Measurements from ENCODE around the gene ADPRHL1.
A peak's percentile ranks its signal among the peaks of the same experiment; 100 is the strongest.
"Not testable (repeated sequence)": the region's sequence is repeated elsewhere in the genome, so short reads cannot be mapped to it uniquely, and the experiment has no call there.

ADPRHL1 gene

DNA sequence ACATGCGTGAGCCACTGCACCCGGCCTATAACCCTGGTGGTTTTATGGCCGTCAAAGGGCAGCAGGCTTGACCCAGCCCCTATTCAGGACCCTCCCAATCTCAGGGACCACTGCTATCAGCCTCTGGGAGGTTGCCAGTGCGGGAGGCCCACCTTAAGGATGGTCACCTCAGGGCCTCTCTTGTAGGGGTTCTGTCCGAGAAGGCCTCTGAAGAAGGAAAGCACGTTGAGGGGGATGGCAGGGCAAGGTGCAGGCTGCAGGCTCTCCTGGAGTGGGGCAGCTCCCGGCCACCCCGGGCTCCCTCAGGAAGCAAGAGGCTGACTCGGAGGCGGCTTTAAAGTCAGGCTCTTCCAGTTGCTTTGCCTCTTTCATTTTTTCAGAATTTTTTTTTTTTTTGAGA lies 83.4 kb downstream of the ADPRHL1 start:
- no peak for DNase-seq (ENCODE audit: low read depth)

DNA sequence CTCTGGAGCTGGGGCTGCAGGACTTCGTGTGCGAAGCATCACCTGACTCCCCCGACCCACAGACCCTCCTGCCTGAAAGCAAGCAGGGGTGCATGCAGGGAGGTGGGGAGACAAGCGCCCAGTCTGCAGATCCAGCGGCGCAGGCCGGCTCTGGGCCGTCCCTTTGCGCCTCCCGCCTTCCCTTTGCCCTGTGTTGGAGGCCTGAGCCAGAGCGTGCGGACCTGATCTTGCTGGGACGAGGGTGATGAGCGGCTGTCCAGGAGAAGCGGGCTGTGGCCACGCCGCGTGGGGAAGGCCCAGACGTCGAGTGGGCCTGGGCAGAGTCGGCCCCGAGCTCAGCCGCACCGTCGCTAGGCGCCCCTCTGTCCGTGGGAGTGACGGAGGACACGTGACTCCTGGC lies 84.1 kb downstream of the ADPRHL1 start:
- no peak for DNase-seq (ENCODE audit: low read depth)

DNA sequence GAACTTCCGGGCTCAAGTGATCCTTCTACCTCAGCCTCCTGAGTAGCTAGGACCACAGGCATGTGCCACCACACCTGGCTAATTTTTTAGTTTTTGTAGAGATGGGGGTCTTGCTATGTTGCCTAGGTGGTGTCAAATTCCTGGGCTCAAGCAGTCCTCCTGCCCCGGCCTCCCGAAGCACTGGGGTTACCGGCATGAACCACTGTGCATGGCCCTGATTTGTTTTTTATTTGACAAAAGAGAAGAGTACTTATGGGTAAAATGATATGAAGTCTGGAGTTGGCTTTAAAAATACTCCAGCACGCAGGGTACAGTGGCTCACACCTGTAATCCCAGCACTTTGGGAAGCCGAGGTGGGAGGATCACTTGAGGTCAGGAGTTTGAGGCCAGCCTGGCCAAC lies 84.9 kb downstream of the ADPRHL1 start:
- DNase-seq (ENCODE audit: low read depth) = not testable (repeated sequence)

DNA sequence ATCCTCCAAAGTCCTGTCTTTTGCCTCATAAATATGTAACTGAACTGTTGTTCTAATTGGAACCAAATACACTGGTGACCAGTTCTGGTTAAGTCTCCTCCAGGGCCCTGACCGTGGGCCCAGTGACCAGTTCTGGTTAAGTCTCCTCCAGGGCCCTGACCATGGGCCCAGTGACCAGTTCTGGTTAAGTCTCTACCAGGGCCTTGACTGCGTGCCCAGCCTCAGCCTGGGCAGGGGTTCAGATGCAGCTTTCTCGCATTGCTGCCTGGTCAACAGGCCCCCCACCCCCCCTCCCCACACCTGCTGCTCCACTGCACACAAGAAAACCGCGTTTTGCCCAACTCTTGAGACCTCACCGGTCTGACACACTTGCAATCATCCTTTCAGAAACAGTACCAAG lies 85.5 kb downstream of the ADPRHL1 start:
- no peak for DNase-seq (ENCODE audit: low read depth)

DNA sequence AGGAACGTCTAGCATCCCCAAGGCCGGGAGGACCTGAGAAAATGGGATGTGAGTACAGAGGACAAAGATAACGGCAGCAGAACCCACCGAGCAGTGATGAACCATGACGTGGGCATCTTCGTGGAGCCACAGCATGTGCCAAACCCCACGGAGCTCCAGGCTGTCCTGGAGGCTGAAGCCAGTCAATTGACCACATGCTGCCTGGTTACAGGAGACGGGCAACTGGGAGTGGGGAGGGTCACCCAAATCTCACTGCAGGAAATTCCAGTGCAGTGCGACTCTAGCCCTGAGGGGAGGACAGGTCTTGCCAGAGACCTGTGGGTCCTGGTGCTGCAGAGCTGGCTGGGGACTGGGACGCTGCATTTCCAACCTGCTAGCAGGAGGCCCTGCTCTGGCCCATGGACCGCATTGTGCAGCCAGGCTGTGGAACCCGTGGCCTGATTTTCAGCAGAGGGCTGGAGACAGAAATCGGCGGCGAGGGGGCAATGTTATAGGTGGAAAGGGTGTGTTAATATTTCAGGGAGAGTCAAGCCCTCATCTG lies 86.2 kb downstream of the ADPRHL1 start:
- DNase-seq (ENCODE audit: low read depth) = no peak

DNA sequence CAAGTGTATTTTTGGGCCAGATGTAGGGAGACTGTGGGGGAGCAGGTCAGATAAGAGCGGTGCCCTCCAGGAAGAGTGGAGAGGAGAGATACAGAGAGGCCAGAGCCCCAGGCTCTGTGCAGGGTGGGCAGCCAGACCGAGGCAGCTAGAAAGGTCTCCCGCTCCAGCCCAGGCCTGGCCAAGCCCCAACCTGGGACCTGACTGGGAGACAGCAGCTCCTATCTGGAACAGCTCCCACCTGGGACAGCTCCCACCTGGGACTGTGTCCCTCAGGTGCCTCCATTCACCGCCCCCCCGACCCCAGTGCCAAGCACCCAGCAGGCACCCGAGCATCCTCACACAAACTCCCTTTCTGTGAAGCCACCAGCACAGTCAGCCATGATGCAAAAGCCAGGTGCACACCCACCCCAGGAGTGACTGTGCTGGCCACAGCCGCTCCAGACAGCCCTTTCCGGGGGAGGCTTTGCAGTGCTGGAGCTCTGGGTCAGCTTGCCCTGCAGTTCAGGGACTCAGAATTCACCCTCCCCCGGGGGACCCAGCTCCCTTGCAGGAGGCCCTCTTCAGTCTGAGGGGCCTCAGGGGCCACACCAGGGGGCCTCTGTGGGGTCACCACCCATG lies 87.2 kb downstream of the ADPRHL1 start:
- DNase-seq (ENCODE audit: low read depth) = no peak

DNA sequence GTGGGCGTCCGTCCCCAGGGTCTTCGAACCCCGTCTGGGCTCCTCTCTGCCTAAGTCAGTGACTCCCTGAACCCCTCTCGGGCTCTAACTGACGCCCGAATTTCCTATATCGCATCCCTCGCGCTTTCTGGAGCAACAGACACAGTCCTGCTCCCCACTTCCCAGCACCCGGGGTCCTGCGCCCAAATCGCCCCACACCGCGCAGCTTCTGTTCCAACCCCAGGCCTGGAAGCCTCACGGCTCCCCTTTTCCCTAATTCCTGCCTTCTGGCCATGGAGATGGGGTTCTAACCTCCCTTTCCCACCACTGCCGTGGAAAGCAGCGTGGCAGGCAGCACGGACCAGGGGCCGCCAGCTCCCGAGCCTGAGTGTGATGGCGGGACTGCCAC lies 87.7 kb downstream of the ADPRHL1 start:
- DNase-seq (ENCODE audit: low read depth) = no peak

DNA sequence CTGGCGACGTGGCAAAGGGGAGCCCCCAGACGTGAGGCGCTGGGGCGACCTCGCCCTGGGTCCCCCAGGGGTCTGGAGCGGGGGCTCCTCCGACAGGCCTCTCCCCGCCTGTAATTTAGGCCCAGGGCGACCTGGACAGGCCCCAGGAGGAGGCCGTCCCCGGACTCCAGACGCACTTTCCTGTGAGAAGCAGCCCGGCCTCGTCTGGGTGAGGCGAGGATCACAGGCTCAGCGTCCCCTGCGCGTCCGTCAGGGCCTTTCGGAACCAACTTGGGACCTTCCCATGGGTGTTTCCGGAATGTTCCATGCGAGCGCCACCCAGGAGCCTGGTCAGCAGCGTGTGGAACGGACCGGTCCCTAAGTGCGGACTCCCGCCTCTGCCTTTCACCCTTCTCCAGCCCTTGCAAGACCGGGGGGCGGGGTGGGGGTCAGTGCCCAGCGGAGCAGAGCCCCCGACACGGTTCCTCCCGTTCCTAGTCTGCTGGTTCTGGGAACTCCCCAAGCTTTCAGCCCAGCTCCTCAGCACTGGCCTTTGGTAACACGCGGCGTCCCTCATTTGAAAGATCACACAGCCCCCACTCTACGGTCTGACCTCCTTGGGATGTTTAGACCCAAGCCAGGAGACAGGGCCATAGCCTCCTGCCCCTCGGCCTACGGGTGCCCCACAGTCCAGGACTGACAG lies 88.2 kb downstream of the ADPRHL1 start:
- DNase-seq (ENCODE audit: low read depth) = no peak

DNA sequence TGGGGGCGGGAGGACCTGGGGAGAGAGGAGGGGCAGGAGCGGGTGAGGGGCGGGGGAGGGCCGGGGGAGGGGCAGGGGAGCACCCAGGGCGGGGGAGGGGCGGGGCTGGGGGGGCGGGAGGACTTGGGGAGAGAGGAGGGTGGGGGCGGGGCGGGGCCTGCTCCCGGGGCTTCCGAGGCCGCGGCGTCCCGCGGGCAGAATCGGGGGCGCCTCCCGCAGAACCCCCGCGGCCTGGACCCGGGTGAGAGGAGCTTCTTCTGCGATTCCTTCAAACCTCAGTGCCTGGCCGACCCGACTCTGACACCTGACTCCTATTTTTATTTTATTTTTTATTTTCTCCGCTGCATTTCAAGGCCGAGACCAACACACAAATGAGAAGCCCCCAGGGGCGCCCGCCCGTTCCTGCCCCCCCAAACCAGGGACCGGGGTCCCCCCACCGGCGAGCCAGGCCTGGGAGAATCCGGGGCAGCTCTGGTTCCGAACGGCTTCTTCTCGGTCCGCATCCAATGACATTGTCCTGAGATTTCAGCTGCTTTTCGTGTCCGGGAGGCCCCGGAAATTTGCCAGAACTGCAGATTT lies 88.9 kb downstream of the ADPRHL1 start:
- no peak for DNase-seq (ENCODE audit: low read depth)

DNA sequence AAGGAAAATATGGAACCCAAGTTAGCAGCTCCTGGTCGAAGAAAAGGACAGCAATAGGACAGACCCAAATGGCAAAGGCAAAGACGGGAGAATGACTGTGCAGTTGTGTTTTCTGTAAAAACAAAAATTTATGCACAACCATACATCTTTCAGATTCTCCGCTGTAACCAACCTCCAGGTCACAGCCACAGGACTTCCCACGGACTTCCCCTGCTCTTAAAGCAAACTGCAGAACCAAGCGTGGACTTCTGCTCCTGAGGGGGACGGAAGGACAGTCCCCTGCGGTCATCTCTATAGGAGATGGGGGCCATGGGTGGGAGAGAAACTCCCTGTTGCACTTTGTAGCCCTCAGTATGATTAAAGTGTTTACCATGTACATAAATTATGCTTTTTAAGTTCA lies 91.9 kb downstream of the ADPRHL1 start:
- DNase-seq (ENCODE audit: low read depth) = no peak

DNA sequence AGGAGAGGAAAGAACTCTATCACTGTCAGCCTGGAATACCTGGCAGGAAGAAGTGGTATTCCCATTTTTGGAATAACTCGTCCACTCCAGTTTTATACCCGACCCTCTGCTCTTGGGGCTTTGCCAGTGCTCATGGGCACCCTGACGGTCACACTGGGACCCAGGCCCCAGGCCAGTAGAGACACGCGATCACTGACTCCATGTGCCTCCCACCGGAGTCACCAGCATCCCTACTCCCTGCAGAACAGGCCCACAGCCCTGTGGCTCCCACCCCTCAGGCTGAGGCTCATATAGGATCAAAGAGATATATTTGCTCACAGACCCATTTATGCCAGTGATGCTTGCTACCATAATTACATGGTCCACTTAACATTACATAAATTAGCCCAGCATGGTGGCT lies 92.8 kb downstream of the ADPRHL1 start:
- no peak for DNase-seq (ENCODE audit: low read depth)

DNA sequence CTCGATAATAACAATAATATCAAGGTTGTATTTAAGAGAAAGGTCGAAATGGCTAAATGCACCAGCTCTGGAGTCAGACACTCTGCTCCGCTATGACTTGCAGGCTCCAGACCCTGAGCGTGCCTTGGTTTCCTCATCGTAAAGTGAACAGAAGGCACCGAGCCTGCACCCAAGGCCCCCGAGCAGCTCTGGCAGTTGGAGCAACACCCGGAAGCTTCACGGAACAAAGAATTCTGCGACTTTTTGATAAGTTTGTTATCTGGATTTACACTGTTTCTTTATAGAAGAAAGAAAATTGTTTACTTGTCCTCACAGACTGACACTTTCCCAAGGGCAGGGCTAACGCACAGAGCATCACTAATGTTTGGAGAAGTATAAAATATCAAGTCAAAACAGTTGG lies 93.7 kb downstream of the ADPRHL1 start:
- no peak for DNase-seq (ENCODE audit: low read depth)

DNA sequence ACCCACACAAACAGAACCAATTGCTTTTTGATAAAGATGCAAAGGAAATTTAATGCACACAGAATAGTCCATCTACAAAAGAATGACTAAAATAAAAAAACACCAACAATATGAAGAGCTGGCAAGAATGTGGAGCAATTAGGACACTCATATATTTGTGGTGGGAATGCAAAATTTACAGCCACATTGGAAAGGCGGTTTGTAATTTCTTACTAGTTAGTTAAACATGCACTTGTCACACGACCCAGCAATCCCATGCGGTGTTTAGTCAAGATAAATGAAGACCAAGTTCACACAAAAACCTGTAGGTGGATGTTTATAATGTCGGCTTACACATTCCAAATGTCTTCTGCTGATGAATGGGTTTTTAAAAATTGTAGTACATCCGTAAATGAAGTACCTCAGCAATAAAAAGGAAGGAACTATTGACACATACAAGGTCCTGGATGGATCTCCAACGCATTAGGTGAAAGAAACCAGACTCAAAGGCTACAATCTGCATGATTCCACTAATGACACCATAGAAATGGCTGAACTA lies 94.6 kb downstream of the ADPRHL1 start:
- no peak for DNase-seq (ENCODE audit: low read depth)

DNA sequence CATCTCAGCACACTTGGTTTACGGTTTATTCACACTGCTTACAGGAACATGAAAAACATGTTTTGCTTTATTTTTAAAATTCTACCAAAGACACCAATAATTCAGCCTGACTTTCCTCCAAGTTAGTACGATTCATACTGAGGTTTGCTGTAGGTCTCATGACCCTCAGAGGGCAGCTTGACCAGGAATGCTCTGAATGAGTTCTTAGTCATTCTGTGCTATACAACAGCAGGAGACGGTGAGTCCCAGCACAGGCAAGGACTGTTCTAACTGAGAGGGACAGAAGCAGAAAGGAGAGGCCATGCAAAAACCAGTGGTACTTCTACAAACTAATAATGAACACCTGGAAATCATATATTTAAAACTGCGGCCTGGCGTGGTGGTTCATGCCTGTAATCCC lies 95.8 kb downstream of the ADPRHL1 start:
- peak; percentile 19 for DNase-seq (ENCODE audit: low read depth)

DNA sequence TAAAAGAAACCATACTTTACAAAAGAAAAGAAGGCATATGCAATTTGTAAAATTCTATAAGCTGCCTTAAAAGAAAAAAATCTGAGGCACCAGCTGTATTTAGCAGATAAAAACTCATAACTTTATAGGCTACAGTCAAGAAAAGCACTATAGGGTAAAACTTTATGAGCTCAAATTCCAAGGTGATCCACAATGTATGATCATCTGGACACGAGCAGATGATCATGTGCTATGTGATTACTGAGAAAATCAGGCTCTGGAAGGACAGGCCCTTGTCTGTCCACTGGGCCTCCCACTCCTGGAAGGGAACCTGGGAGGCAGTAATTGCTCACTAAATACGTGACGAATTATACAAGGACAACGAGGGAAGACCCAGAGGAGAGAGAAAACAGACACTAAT lies 96.7 kb downstream of the ADPRHL1 start:
- no peak for DNase-seq (ENCODE audit: low read depth)

DNA sequence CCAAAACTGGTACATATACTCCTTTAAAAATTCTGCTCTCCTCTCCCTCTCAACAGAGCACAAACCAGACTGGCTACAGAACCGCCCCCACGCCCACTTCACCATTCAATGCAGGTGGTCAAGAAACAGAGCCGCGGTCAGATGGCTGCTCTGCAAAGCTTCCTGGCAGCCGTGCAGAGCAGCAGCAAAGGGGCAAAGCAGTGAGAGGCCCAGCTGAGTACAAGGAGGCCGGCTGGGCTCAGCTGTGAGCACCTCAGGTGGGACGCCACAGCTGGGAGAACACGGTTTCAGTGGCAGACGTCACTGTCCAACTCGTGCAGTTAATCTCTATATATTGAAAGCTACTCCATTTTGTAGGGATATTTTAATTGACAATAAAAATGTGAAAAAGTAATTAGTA lies 97.7 kb downstream of the ADPRHL1 start:
- no peak for DNase-seq (ENCODE audit: low read depth)

DNA sequence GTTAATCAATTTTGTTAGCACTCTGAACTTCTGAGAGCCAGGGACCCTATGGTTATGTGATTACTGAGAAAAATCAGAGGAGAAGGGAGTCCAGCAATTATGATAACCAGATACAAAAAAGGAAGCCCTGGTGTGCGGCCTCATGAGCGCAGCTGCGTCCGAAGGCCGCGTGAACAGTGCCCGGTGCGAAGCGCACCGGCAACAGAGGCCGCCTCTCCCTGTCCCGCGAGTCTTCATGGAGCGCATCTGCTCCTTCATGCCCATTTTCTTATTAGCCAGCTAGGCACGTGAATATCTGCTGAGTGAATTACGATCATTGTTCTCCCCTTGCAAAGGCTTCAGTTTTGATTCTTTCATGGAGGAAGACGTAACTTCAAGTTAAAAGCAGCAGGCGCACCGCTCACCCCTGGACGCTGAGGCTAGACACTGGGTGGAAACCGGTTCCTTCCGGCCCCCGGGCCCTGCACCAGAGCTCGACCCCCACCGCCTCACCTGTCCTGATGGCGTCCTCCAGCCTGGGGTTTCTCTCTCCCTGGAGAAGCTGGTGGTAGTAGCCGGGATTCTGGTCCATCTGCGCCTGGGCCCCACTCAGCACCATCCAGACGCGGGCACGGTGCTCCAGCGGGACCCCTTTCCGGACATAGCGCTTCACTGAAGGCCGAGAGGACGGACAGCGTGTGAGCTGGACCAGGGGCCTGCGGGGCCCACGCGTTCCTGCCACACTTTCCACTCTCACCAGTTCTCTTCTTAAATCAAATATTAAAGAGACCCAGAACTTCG lies 98.3 kb downstream of the ADPRHL1 start:
- DNase-seq (ENCODE audit: low read depth) = no peak

DNA sequence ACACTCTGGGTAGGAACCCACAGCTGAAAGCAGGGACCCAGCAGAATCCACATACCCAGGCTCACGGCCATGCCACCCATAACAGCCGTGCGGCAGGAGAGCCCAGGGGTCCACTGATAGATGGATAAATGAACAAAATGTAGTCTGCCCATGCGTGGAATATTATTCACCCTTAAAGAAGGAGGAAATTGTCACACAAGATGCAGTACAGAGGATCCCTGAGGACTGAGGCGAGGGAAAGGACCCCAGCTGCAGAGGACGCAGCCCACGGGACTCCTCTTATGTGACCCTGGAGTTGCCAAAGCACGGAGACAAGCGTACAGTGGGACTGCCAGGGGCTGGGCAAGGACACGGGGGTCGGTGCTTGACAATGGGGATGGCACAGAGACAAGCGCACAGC lies 100.0 kb downstream of the ADPRHL1 start:
- no peak for DNase-seq (ENCODE audit: low read depth)

DNA sequence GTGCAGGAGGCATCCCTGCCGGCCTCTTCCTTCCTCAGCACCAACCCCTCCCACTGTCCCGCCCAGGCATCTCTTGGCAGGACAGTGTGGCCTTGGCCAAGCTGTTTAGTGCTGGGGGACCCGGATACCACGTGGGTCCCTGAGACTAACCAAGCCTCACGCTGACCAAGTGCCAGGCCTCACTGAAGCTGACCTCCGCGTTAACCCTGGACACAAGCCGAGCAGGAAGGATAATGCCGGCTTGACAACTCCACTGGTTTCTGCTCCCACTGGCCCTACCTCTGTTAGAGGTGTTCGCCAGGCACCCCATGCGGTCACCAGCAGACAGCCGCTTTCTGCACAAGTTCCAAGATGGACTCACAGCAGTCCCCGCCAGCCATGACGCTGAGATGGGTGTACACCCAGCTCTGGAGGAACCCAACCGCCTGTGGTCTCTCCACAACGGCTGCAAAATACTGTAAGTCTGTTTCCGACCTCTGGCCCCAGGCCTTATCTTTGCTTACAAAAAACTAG lies 101.7 kb downstream of the ADPRHL1 start:
- no peak for DNase-seq (ENCODE audit: low read depth)

DNA sequence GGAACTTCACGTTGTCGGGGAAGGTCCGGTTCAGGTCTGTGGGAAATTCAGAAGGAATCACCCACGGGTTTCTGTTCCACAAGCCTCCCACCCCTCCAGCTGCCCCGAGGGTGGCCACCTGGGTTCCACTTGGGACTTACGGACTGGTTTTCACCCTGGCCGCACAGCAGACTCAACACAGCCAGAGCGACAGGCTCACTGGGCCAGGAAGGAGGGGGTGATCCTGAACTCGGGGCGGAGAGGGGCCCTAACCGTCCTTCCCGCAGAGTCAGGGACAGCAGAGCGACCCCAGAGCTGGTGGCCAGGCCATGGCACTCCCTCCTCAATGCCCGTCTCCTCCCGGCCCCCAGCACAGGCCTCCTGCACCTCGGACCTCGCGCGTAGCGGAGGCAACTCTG lies 102.4 kb downstream of the ADPRHL1 start:
- DNase-seq (ENCODE audit: low read depth) = no peak

DNA sequence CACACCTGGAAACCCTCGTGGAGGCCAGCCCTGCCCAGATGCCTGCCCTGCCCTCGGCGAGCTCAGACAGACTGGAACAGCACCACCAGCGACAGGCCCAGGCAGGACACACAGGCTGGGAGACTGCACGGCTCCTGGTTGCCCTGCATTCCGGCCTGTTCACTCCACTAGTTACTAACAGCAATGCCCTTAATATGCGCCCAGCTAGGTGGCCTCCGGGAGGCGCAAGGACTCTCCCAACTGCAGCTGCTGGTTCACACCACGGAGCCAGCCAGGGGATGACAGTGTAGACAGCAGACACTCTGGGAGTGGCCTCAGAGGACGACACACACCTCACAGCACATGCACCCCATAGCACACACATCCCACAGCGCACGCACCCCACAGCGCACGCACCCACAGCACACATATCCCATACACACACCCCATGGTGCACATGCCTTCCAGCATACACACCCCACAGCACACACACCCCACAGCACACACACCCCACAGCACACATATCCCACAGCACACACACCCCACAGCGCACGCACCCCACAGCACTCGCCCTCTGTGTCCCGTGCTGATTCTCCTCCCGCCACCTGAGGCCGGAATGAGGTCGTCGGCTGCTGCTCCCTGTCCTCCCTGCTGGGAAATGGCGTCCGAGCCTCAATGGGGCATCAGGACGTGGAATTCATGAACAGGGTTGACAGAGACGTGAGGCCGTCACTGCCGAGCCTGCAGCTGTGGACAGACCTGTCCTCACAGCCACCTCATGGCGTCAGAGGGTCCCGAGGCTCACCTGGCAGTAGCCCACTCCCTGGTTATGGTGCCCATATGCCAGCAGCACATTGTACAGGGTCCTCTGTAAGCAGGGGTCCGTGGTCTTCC lies 103.0 kb downstream of the ADPRHL1 start:
- DNase-seq (ENCODE audit: low read depth) = no peak

Data from GM04504 (cell line).